ENCODE data around the gene THBS1. TPM values are rescaled to one million over a fixed set of nuclear protein-coding genes. Genes with fewer than 3 reads are reported as not detected.

THBS1 gene
- total and polyA plus RNA-seq, 2 experiments from 2014 or later, result 82.9 to 220 TPM

GRCh38 chr15:39629371-39629770 lies 48.5 kb downstream of the THBS1 start:
- TF ChIP-seq EZH2phosphoT487 (IDR thresholded peaks at IDR 0.05; ENCODE audit: low read depth, severe bottlenecking, unreplicated experiment), result no peak
- no peak for TF ChIP-seq CTCF (IDR thresholded peaks at IDR 0.05; ENCODE audit: poor library complexity)
- no peak for TF ChIP-seq EZH2 (IDR thresholded peaks at IDR 0.05; ENCODE audit: borderline replicate concordance)
- Histone ChIP-seq H3K9me2 (replicated peaks; ENCODE audit: insufficient read depth) (no peaks in the 10 kb centered on the region), H3K9me3 (ENCODE audit: low read depth) (no peaks in the 10 kb centered on the region), H3K36me3 (replicated peaks; ENCODE audit: insufficient read depth, low read depth) (no peaks in the 10 kb centered on the region), H3K27me3 (no peaks in the 10 kb centered on the region), H3K79me2 (no peaks in the 10 kb centered on the region), H3K27ac (peak overlapping the region; percentile 66), H3K4me1 (ENCODE audit: insufficient read depth) (peaks cover 17% of the 10 kb centered on the region), H3K4me3 (no peak overlapping the region), H3K4me2 (no peak overlapping the region), H2AFZ (no peak overlapping the region), H4K20me1 (ENCODE audit: insufficient read depth, poor library complexity, severe bottlenecking) (no peaks in the 10 kb centered on the region)
- peak; percentile 23 for DNase-seq (ENCODE audit: low spot score)
- WGBS (ENCODE audit: low lambda C conversion rate, missing lambda C conversion rate), result 77% methylated on average over 5 of the region's 5 CpGs

- no peak for TF ChIP-seq EZH2phosphoT487 (IDR thresholded peaks at IDR 0.05; ENCODE audit: low read depth, severe bottlenecking, unreplicated experiment)
- no peak overlapping the region for H2AFZ ChIP-seq
- no peaks in the 10 kb centered on the region for H3K36me3 ChIP-seq (replicated peaks; ENCODE audit: insufficient read depth, low read depth)
- no peaks in the 10 kb centered on the region for H4K20me1 ChIP-seq (ENCODE audit: insufficient read depth, poor library complexity, severe bottlenecking)
- 74% methylated on average over 3 of the region's 3 CpGs for WGBS (ENCODE audit: low lambda C conversion rate, missing lambda C conversion rate)
- no peaks in the 10 kb centered on the region for H3K79me2 ChIP-seq
- H3K27ac ChIP-seq, result peak overlapping the region; percentile 66
- DNase-seq (ENCODE audit: low spot score), result no peak
- no peak overlapping the region for H3K4me2 ChIP-seq
- no peaks in the 10 kb centered on the region for H3K9me3 ChIP-seq (ENCODE audit: low read depth)
- H3K9me2 ChIP-seq (replicated peaks; ENCODE audit: insufficient read depth), result no peaks in the 10 kb centered on the region
- peaks cover 13% of the 10 kb centered on the region for H3K4me1 ChIP-seq (ENCODE audit: insufficient read depth)
- H3K4me3 ChIP-seq, result no peak overlapping the region
- H3K27me3 ChIP-seq, result no peaks in the 10 kb centered on the region
Observed at GRCh38 chr15:39629906-39630305, 49.0 kb downstream of the THBS1 start.

- Histone ChIP-seq H4K20me1 (ENCODE audit: insufficient read depth, poor library complexity, severe bottlenecking) (no peaks in the 10 kb centered on the region), H3K9me3 (ENCODE audit: low read depth) (no peaks in the 10 kb centered on the region), H3K27me3 (no peaks in the 10 kb centered on the region), H3K79me2 (no peaks in the 10 kb centered on the region), H3K4me3 (no peak overlapping the region), H3K4me1 (ENCODE audit: insufficient read depth) (peaks cover 13% of the 10 kb centered on the region), H3K36me3 (replicated peaks; ENCODE audit: insufficient read depth, low read depth) (no peaks in the 10 kb centered on the region), H3K9me2 (replicated peaks; ENCODE audit: insufficient read depth) (no peaks in the 10 kb centered on the region), H3K4me2 (no peak overlapping the region), H3K27ac (no peak overlapping the region), H2AFZ (no peak overlapping the region)
- 98% methylated on average over 3 of the region's 3 CpGs for WGBS (ENCODE audit: low lambda C conversion rate, missing lambda C conversion rate)
- no peak for DNase-seq (ENCODE audit: low spot score)
- TF ChIP-seq EZH2phosphoT487 (IDR thresholded peaks at IDR 0.05; ENCODE audit: low read depth, severe bottlenecking, unreplicated experiment), result no peak
- no peak for TF ChIP-seq EZH2 (IDR thresholded peaks at IDR 0.05; ENCODE audit: borderline replicate concordance)
- TF ChIP-seq CTCF (IDR thresholded peaks at IDR 0.05; ENCODE audit: poor library complexity), result no peak
Observed at GRCh38 chr15:39631357-39631756, 50.5 kb downstream of the THBS1 start.

GRCh38 chr15:39638041-39638440 lies 57.2 kb downstream of the THBS1 start:
- Histone ChIP-seq H3K27me3 (no peaks in the 10 kb centered on the region), H4K20me1 (ENCODE audit: insufficient read depth, poor library complexity, severe bottlenecking) (no peaks in the 10 kb centered on the region), H2AFZ (no peak overlapping the region), H3K4me2 (no peak overlapping the region), H3K9me3 (ENCODE audit: low read depth) (no peaks in the 10 kb centered on the region), H3K4me3 (no peak overlapping the region), H3K4me1 (ENCODE audit: insufficient read depth) (no peaks in the 10 kb centered on the region), H3K9me2 (replicated peaks; ENCODE audit: insufficient read depth) (no peaks in the 10 kb centered on the region), H3K27ac (no peak overlapping the region), H3K79me2 (no peaks in the 10 kb centered on the region), H3K36me3 (replicated peaks; ENCODE audit: insufficient read depth, low read depth) (no peaks in the 10 kb centered on the region)
- TF ChIP-seq CTCF (IDR thresholded peaks at IDR 0.05; ENCODE audit: poor library complexity), result no peak
- TF ChIP-seq EZH2 (IDR thresholded peaks at IDR 0.05; ENCODE audit: borderline replicate concordance), result no peak
- TF ChIP-seq EZH2phosphoT487 (IDR thresholded peaks at IDR 0.05; ENCODE audit: low read depth, severe bottlenecking, unreplicated experiment), result no peak
- WGBS (ENCODE audit: low lambda C conversion rate, missing lambda C conversion rate), result 92% methylated on average over 1 of the region's 1 CpG
- no peak for DNase-seq (ENCODE audit: low spot score)
